ENCODE data around the gene ZNF611.

GRCh38 chr19:52691737-52692136 is 43.1 kb downstream of the ZNF611 start:
- TF ChIP-seq SIN3A (IDR thresholded peaks at IDR 0.05; ENCODE audit: borderline replicate concordance, insufficient read depth, low read depth, low read length) (no peak), CTCF (IDR thresholded peaks at IDR 0.05) (no peak), REST (IDR thresholded peaks at IDR 0.05; ENCODE audit: insufficient read depth in 1 of 2, low read depth in 2 of 2, low read length in 1 of 2) (no peak), TCF7L2 (IDR thresholded peaks at IDR 0.05; ENCODE audit: low read depth, low read length) (no peak)
